Kidney capillary endothelial cell (primary cell): ENCODE results near the gene CMTM1.
A peak's percentile ranks its signal among the peaks of the same experiment; 100 is the strongest.
"Not testable (repeated sequence)": the region's sequence is repeated elsewhere in the genome, so short reads cannot be mapped to it uniquely, and the experiment has no call there.

ENCODE experiments used
- DNase-seq: peaks from one replicate; pipeline ENCODE4 v3.0.0-alpha.2; 2018; ENCODE audit warnings: low spot score

CMTM1 gene

GRCh38 chr16:66592241-66592640 is 26.0 kb downstream of the CMTM1 start:
- no peak for DNase-seq

GRCh38 chr16:66592814-66593213 is 26.6 kb downstream of the CMTM1 start:
- no peak for DNase-seq

GRCh38 chr16:66594739-66595138 is 28.5 kb downstream of the CMTM1 start:
- DNase-seq, result no peak

- not testable (repeated sequence) for DNase-seq
These were observed 30.3 kb downstream of the CMTM1 start for GRCh38 chr16:66596559-66596958.

- DNase-seq, result no peak
These were observed 31.0 kb downstream of the CMTM1 start for GRCh38 chr16:66596986-66597848.

GRCh38 chr16:66598111-66598510 is 31.9 kb downstream of the CMTM1 start:
- peak; percentile 30 for DNase-seq

GRCh38 chr16:66599726-66600125 is 33.5 kb downstream of the CMTM1 start:
- DNase-seq, result no peak

GRCh38 chr16:66600477-66600876 is 34.2 kb downstream of the CMTM1 start:
- no peak for DNase-seq

GRCh38 chr16:66601471-66601870 is 35.2 kb downstream of the CMTM1 start:
- no peak for DNase-seq

- peak; percentile 36 for DNase-seq
These were observed 37.5 kb downstream of the CMTM1 start for GRCh38 chr16:66603537-66604375.

- peak; percentile 59 for DNase-seq
These were observed 38.3 kb downstream of the CMTM1 start, which contains the start of gene CMTM3 for GRCh38 chr16:66604376-66605176. CMTM3 (plus strand) TSS chr16:66604704; CDS start chr16:66604806, 102 bp downstream.

GRCh38 chr16:66605177-66605978 is 39.1 kb downstream of the CMTM1 start:
- DNase-seq, result peak; percentile 29

- DNase-seq, result no peak
These were observed 39.9 kb downstream of the CMTM1 start for GRCh38 chr16:66605979-66606751.

GRCh38 chr16:66608241-66609138 is 42.3 kb downstream of the CMTM1 start:
- peak; percentile 77 for DNase-seq

GRCh38 chr16:66609139-66609510 is 42.9 kb downstream of the CMTM1 start:
- no peak for DNase-seq

- DNase-seq, result no peak
These were observed 44.0 kb downstream of the CMTM1 start for GRCh38 chr16:66610111-66610820.

- DNase-seq, result not testable (repeated sequence)
These were observed 45.7 kb downstream of the CMTM1 start for GRCh38 chr16:66611911-66612310.

- no peak for DNase-seq
These were observed 46.2 kb downstream of the CMTM1 start for GRCh38 chr16:66612422-66612821.
